ENCODE measurements around the gene PJA2. TPM values are rescaled to one million over a fixed set of nuclear protein-coding genes. Genes with fewer than 3 reads are reported as not detected.

The PJA2 gene
- total RNA-seq, 4 donors from 2014 or later: 43.5 to 68.1 (median 65.0) TPM

- Histone ChIP-seq H3K4me3 (no peak overlapping the region), H3K27me3 (no peaks in the 10 kb centered on the region), H3K36me3 (no peaks in the 10 kb centered on the region), H3K27ac (no peak overlapping the region), H3K4me1 (peaks cover 29% of the 10 kb centered on the region), H3K9me3 (no peaks in the 10 kb centered on the region)
- no peak for DNase-seq (ENCODE audit: low spot score in 2 of 2)
- WGBS: 75% methylated on average over 1 of the region's 1 CpG
- TF ChIP-seq CTCF (IDR thresholded peaks at IDR 0.05) (no peak), POLR2A (IDR thresholded peaks at IDR 0.05) (no peak), EP300 (IDR thresholded peaks at IDR 0.05) (no peak), POLR2AphosphoS5 (IDR thresholded peaks at IDR 0.05) (no peak)
These were observed 42.9 kb upstream of the PJA2 start for GRCh38 chr5:109452661-109453060.

DNA sequence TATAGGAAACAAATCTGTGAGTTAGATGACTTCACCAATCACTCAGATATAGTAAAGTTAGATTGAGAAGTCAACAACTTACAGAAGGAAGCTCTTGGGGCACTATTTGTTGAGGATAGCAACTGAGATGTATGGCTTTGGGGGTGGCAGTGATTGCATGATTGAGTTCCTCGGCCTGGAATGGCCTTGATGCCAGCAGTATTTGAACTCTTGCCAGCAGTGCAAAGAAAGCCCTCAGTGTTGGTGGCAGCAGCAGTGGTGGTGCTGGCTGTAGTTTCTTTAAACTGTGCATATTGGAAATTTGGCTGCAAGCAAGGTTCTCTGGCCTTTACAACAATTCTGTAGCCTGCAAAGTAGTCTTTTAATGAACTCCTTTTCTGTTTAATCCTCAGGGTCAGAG is 41.4 kb upstream of the PJA2 start:
- Histone ChIP-seq H3K36me3 (no peaks in the 10 kb centered on the region), H3K4me1 (peaks cover 27% of the 10 kb centered on the region), H3K27me3 (no peaks in the 10 kb centered on the region), H3K9me3 (no peaks in the 10 kb centered on the region), H3K27ac (no peak overlapping the region), H3K4me3 (no peak overlapping the region)
- 33% methylated on average over 1 of the region's 1 CpG for WGBS
- TF ChIP-seq EP300 (IDR thresholded peaks at IDR 0.05) (no peak), POLR2A (IDR thresholded peaks at IDR 0.05) (no peak), POLR2AphosphoS5 (IDR thresholded peaks at IDR 0.05) (no peak), CTCF (IDR thresholded peaks at IDR 0.05) (no peak)
- no peak for DNase-seq (ENCODE audit: low spot score in 2 of 2)

GRCh38 chr5:109450129-109450877 is 40.5 kb upstream of the PJA2 start:
- peaks cover 20% of the 10 kb centered on the region for H3K4me1 ChIP-seq
- 65% methylated on average over 12 of the region's 12 CpGs for WGBS
- DNase-seq (ENCODE audit: low spot score in 2 of 2): no peak
- no peaks in the 10 kb centered on the region for H3K27me3 ChIP-seq
- no peaks in the 10 kb centered on the region for H3K9me3 ChIP-seq
- H3K4me3 ChIP-seq: no peak overlapping the region
- no peak overlapping the region for H3K27ac ChIP-seq
- TF ChIP-seq POLR2AphosphoS5 (IDR thresholded peaks at IDR 0.05): no peak
- TF ChIP-seq POLR2A (IDR thresholded peaks at IDR 0.05): no peak
- TF ChIP-seq EP300 (IDR thresholded peaks at IDR 0.05): no peak
- TF ChIP-seq CTCF (IDR thresholded peaks at IDR 0.05): no peak
- H3K36me3 ChIP-seq: no peaks in the 10 kb centered on the region

GRCh38 chr5:109448838-109449237 is 39.1 kb upstream of the PJA2 start:
- Histone ChIP-seq H3K27me3 (no peaks in the 10 kb centered on the region), H3K4me3 (no peak overlapping the region), H3K9me3 (no peaks in the 10 kb centered on the region), H3K4me1 (peaks cover 10% of the 10 kb centered on the region), H3K36me3 (no peaks in the 10 kb centered on the region), H3K27ac (no peak overlapping the region)
- TF ChIP-seq EP300 (IDR thresholded peaks at IDR 0.05) (no peak), POLR2AphosphoS5 (IDR thresholded peaks at IDR 0.05) (no peak), CTCF (IDR thresholded peaks at IDR 0.05) (no peak), POLR2A (IDR thresholded peaks at IDR 0.05) (no peak)
- 65% methylated on average over 4 of the region's 4 CpGs for WGBS
- no peak for DNase-seq (ENCODE audit: low spot score in 2 of 2)

GRCh38 chr5:109439590-109439989 is 29.8 kb upstream of the PJA2 start:
- no peaks in the 10 kb centered on the region for H3K9me3 ChIP-seq
- H3K27ac ChIP-seq: no peak overlapping the region
- no peaks in the 10 kb centered on the region for H3K27me3 ChIP-seq
- H3K36me3 ChIP-seq: no peaks in the 10 kb centered on the region
- TF ChIP-seq CTCF (IDR thresholded peaks at IDR 0.05) (no peak), POLR2A (IDR thresholded peaks at IDR 0.05) (no peak), EP300 (IDR thresholded peaks at IDR 0.05) (no peak), POLR2AphosphoS5 (IDR thresholded peaks at IDR 0.05) (no peak)
- no peak for DNase-seq (ENCODE audit: low spot score in 2 of 2)
- H3K4me3 ChIP-seq: no peak overlapping the region
- WGBS: 100% methylated on average over 1 of the region's 1 CpG
- H3K4me1 ChIP-seq: no peaks in the 10 kb centered on the region

Measured in suprapubic skin (tissue), 4 donors.